HCT116 (cell line): ENCODE results near the gene IGSF5. TPM values are rescaled to one million over a fixed set of nuclear protein-coding genes. Genes with fewer than 3 reads are reported as not detected.

Experiments used
- ATAC-seq: fragments of 200-7000 bp; cut with Tn5 transposase; 2 replicates; pipeline ENCODE4 v1.9.1; 2020; ENCODE audit warnings: mild to moderate bottlenecking, moderate library complexity
- BruUV-seq: library from RNA; stranded (reverse); fragments of 400-500 nt; replicated peaks from 2 replicates; lab custom pipeline; 2021; lab: Mats Ljungman, UMichigan
- CTCF ChIA-PET: fragments of 300-600 bp; sonication (Branson Sonifier 250); formaldehyde crosslinking; loops from one replicate; lab custom pipeline; 2021; ENCODE audit warnings: antibody characterized with exemption; lab: Charles Lee
- POLR2A ChIA-PET: fragments of 300-600, 350-600 bp; sonication (Branson Sonifier 250); formaldehyde crosslinking; loops from one replicate; lab custom pipeline; 2021; ENCODE audit warnings: antibody characterized with exemption; lab: Charles Lee
- RAD21 ChIA-PET, 2 experiments: fragments of 300-600 bp; sonication (Branson Sonifier 250); formaldehyde crosslinking; loops; one replicate each; lab custom pipeline; 2023; ENCODE audit warnings: low total read pairs in 2 of 2; ENCODE audit not compliant: uncharacterized antibody in 2 of 2, unreplicated experiment in 2 of 2, low non-redundant PET in 1 of 2; lab: Charles Lee
- DNase-seq: peaks from one replicate; pipeline ENCODE4 v3.0.0-alpha.2; 2010; ENCODE audit warnings: low read depth, low spot score
- H2AFZ ChIP-seq: fragments of 200-600 bp; shearing (Covaris generic), sonication (generic); 2 replicates; pipeline ENCODE4 v1.6.1; 2017; ENCODE audit warnings: low read depth, mixed run types, mixed read lengths, antibody characterized with exemption, low read length; ENCODE audit not compliant: poor library complexity, severe bottlenecking
- H3K27ac ChIP-seq: 2 replicates; pipeline ENCODE4 v1.5.1; 2012; ENCODE audit warnings: low read depth, low read length
- H3K27me3 ChIP-seq: fragments of 200-600 bp; sonication (generic); 2 replicates; pipeline ENCODE4 v1.6.1; 2016; ENCODE audit warnings: mixed run types, low read length, mixed read lengths; ENCODE audit not compliant: insufficient read depth
- H3K36me3 ChIP-seq, 2 experiments: fragments of 200-500 bp in 1 of 2; fragments of 200-600 bp in 1 of 2; sonication (Bioruptor generic) in 1 of 2; sonication (generic) in 1 of 2; 2 replicates each; pipeline versions ENCODE4 v1.5.1 to v1.6.1; 2014 to 2016; ENCODE audit warnings: low read length in 2 of 2, inconsistent platforms in 1 of 2, mixed read lengths in 1 of 2, mixed run types in 1 of 2; ENCODE audit not compliant: insufficient read depth in 2 of 2, control insufficient read depth in 1 of 2
- H3K4me1 ChIP-seq, 2 experiments: fragments of 200-600 bp in 1 of 2; sonication (generic) in 1 of 2; 2 replicates each; pipeline versions ENCODE4 v1.5.1 to v1.6.1; 2012 to 2017; ENCODE audit warnings: low read length in 2 of 2, inconsistent platforms in 1 of 2, mild to moderate bottlenecking in 1 of 2, mixed read lengths in 1 of 2, mixed run types in 1 of 2, moderate library complexity in 1 of 2; ENCODE audit not compliant: insufficient read depth in 2 of 2, control insufficient read depth in 1 of 2
- H3K4me2 ChIP-seq: fragments of 200-600 bp; sonication (generic); 2 replicates; pipeline ENCODE4 v1.6.1; 2017; ENCODE audit warnings: mixed run types, low read length, mixed read lengths
- H3K4me3 ChIP-seq, 2 experiments: fragments of 200-600 bp in 1 of 2; sonication (generic) in 1 of 2; replicated peaks in 1 of 2; 2 replicates each; pipeline ENCODE4 v1.5.1; 2011 to 2016; ENCODE audit warnings: low read length in 2 of 2, control low read depth in 1 of 2, low read depth in 1 of 2, mild to moderate bottlenecking in 1 of 2, mixed read lengths in 1 of 2, mixed run types in 1 of 2
- H3K79me2 ChIP-seq: fragments of 200-600 bp; sonication (generic); 2 replicates; pipeline ENCODE4 v1.6.1; 2017; ENCODE audit warnings: mild to moderate bottlenecking, mixed run types, low read length, moderate library complexity, mixed read lengths; ENCODE audit not compliant: insufficient read depth
- H3K9ac ChIP-seq: fragments of 200-600 bp; sonication (generic); 2 replicates; pipeline ENCODE4 v1.6.1; 2016; ENCODE audit warnings: low read length, mixed read lengths
- H3K9me2 ChIP-seq: fragments of 200-600 bp; sonication (generic), shearing (Covaris generic); 2 replicates; pipeline ENCODE4 v1.6.1; 2017; ENCODE audit warnings: mixed run types, mild to moderate bottlenecking, moderate library complexity; ENCODE audit not compliant: insufficient read depth
- H3K9me3 ChIP-seq, 2 experiments: fragments of 200-500 bp in 1 of 2; fragments of 200-600 bp in 1 of 2; sonication (Bioruptor generic) in 1 of 2; sonication (generic) in 1 of 2; 2 replicates each; pipeline ENCODE4 v1.6.1; 2014 to 2017; ENCODE audit warnings: low read length in 2 of 2, mixed read lengths in 2 of 2, inconsistent platforms in 1 of 2, low read depth in 1 of 2, mild to moderate bottlenecking in 1 of 2, mixed run types in 1 of 2, moderate library complexity in 1 of 2; ENCODE audit not compliant: control insufficient read depth in 1 of 2, insufficient read depth in 1 of 2
- H4K20me1 ChIP-seq: fragments of 200-600 bp; sonication (generic), shearing (Covaris generic); 2 replicates; pipeline ENCODE4 v1.6.1; 2017; ENCODE audit warnings: mixed run types, mild to moderate bottlenecking, moderate library complexity; ENCODE audit not compliant: insufficient read depth
- CEBPB ChIP-seq: IDR thresholded peaks from 2 replicates; pipeline ENCODE4 v1.6.1; 2012; ENCODE audit warnings: low read depth
- EZH2 ChIP-seq: fragments of 200-600 bp; sonication (generic); IDR thresholded peaks from 2 replicates; pipeline ENCODE4 v1.6.1; 2017; ENCODE audit warnings: antibody characterized with exemption, mixed run types
- EZH2phosphoT487 ChIP-seq: fragments of 200-600 bp; IDR thresholded peaks from 2 replicates; pipeline ENCODE4 v1.6.1; 2018; ENCODE audit warnings: antibody characterized with exemption, borderline replicate concordance
- FOSL1 ChIP-seq: IDR thresholded peaks from 2 replicates; pipeline ENCODE4 v1.6.1; 2012; ENCODE audit warnings: low read depth
- POLR2AphosphoS5 ChIP-seq: IDR thresholded peaks from 2 replicates; pipeline ENCODE4 v1.6.1; 2011; ENCODE audit warnings: mild to moderate bottlenecking, low read depth, low read length, moderate library complexity
- RAD21 ChIP-seq: IDR thresholded peaks from 2 replicates; pipeline ENCODE4 v1.6.1; 2012; ENCODE audit warnings: low read depth, mild to moderate bottlenecking
- SIN3A ChIP-seq: IDR thresholded peaks from 2 replicates; pipeline ENCODE4 v1.6.1; 2012; ENCODE audit warnings: low read depth
- SP1 ChIP-seq: IDR thresholded peaks from 2 replicates; pipeline ENCODE4 v1.6.1; 2012; ENCODE audit warnings: low read depth
- SRF ChIP-seq: IDR thresholded peaks from 2 replicates; pipeline ENCODE4 v1.6.1; 2012; ENCODE audit warnings: low read depth
- TCF7L2 ChIP-seq: IDR thresholded peaks from 2 replicates; pipeline ENCODE4 v1.7.0; 2011; ENCODE audit warnings: borderline replicate concordance, inconsistent platforms; ENCODE audit not compliant: insufficient read depth, insufficient read length; ENCODE audit errors: extremely low read depth
- YY1 ChIP-seq: IDR thresholded peaks from 2 replicates; pipeline ENCODE4 v1.6.1; 2011; ENCODE audit warnings: low read length, low read depth, moderate library complexity, mild to moderate bottlenecking; ENCODE audit not compliant: insufficient replicate concordance; ENCODE audit errors: extremely low read depth
- ZFX ChIP-seq: fragments of 450-650 bp; IDR thresholded peaks from 2 replicates; pipeline ENCODE4 v1.6.1; 2017
- ZNF274 ChIP-seq: fragments of 200-500 bp; sonication (Bioruptor generic); IDR thresholded peaks from 2 replicates; pipeline ENCODE4 v1.6.1; 2014; ENCODE audit warnings: mild to moderate bottlenecking, low read depth, low read length, inconsistent platforms
- intact Hi-C: fragments of 100-400 bp; cut with micrococcal nuclease; formaldehyde crosslinking; loops from 2 replicates; pipeline ENCODE4 v1.10.0; 2022
- total RNA-seq: library from RNA; stranded (reverse); gene quantifications from one replicate; pipeline ENCODE4 v1.2.1, GENCODE V29; 2021; ENCODE audit not compliant: unreplicated experiment
- TF ChIP-seq, protein P1 (sequence below): IDR thresholded peaks from 2 replicates; pipeline ENCODE4 v1.6.1; 2011; ENCODE audit warnings: mild to moderate bottlenecking, low read length, moderate library complexity; ENCODE audit not compliant: insufficient replicate concordance; ENCODE audit errors: extremely low read depth
- TF ChIP-seq, protein P2 (sequence below): IDR thresholded peaks from 2 replicates; pipeline ENCODE4 v1.6.1; 2012
- TF ChIP-seq, protein P3 (sequence below): IDR thresholded peaks from 2 replicates; pipeline ENCODE4 v1.6.1; 2012
- TF ChIP-seq, protein P4 (sequence below): IDR thresholded peaks from 2 replicates; pipeline ENCODE4 v1.6.1; 2012; ENCODE audit warnings: low read depth
- TF ChIP-seq, protein P5 (sequence below), 3 experiments: fragments of 200-600 bp in 1 of 3; sonication (generic) in 1 of 3; IDR thresholded peaks in 2 of 3; conservative IDR thresholded peaks in 1 of 3; 2 replicates each; pipeline ENCODE4 v1.5.1; 2012 to 2017; ENCODE audit warnings: low read depth in 2 of 3, low read length in 2 of 3, antibody characterized with exemption in 1 of 3, borderline replicate concordance in 1 of 3, control low read depth in 1 of 3, mild to moderate bottlenecking in 1 of 3, mixed read lengths in 1 of 3, mixed run types in 1 of 3, moderate library complexity in 1 of 3; ENCODE audit not compliant: insufficient read depth in 1 of 3

IGSF5 gene
- total RNA-seq, 1 experiment from 2014 or later: not detected

DNA sequence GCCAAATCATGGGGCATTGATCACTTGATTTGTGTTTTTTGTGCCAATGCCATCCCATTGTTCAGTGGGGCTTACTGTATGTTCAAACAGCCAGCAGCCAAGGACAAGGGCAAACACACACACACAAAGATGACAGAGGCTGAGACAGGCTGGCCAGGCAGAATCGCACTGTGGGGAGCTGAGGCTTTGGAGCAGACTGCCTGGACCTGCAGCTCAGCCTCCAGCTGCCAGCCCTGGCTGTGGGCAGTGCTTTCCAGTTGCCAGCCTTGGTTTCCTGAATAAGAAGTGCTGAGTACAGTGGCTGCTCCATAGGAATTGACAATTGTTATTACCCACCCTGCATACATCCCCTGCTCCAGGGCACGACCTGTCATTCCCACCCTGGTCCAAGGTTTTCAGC lies 105.3 kb downstream of the IGSF5 start:
- intact Hi-C loops: no loop called here
- Histone ChIP-seq H3K36me3 (no peaks in the 10 kb centered on the region), H3K4me3 (no peak overlapping the region)
- TF ChIP-seq TCF7L2 (no peak), EZH2 (no peak), YY1 (no peak), EZH2phosphoT487 (no peak), SIN3A (no peak), SP1 (no peak), ZNF274 (no peak), CEBPB (no peak), ZFX (no peak), FOSL1 (no peak), SRF (no peak), RAD21 (no peak), POLR2AphosphoS5 (no peak)
- TF ChIP-seq, protein P1, sequence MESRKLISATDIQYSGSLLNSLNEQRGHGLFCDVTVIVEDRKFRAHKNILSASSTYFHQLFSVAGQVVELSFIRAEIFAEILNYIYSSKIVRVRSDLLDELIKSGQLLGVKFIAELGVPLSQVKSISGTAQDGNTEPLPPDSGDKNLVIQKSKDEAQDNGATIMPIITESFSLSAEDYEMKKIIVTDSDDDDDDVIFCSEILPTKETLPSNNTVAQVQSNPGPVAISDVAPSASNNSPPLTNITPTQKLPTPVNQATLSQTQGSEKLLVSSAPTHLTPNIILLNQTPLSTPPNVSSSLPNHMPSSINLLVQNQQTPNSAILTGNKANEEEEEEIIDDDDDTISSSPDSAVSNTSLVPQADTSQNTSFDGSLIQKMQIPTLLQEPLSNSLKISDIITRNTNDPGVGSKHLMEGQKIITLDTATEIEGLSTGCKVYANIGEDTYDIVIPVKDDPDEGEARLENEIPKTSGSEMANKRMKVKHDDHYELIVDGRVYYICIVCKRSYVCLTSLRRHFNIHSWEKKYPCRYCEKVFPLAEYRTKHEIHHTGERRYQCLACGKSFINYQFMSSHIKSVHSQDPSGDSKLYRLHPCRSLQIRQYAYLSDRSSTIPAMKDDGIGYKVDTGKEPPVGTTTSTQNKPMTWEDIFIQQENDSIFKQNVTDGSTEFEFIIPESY: no peak
- TF ChIP-seq, protein P2, sequence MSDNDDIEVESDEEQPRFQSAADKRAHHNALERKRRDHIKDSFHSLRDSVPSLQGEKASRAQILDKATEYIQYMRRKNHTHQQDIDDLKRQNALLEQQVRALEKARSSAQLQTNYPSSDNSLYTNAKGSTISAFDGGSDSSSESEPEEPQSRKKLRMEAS: no peak
- TF ChIP-seq, protein P3, sequence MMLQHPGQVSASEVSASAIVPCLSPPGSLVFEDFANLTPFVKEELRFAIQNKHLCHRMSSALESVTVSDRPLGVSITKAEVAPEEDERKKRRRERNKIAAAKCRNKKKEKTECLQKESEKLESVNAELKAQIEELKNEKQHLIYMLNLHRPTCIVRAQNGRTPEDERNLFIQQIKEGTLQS: no peak
- TF ChIP-seq, protein P4, sequence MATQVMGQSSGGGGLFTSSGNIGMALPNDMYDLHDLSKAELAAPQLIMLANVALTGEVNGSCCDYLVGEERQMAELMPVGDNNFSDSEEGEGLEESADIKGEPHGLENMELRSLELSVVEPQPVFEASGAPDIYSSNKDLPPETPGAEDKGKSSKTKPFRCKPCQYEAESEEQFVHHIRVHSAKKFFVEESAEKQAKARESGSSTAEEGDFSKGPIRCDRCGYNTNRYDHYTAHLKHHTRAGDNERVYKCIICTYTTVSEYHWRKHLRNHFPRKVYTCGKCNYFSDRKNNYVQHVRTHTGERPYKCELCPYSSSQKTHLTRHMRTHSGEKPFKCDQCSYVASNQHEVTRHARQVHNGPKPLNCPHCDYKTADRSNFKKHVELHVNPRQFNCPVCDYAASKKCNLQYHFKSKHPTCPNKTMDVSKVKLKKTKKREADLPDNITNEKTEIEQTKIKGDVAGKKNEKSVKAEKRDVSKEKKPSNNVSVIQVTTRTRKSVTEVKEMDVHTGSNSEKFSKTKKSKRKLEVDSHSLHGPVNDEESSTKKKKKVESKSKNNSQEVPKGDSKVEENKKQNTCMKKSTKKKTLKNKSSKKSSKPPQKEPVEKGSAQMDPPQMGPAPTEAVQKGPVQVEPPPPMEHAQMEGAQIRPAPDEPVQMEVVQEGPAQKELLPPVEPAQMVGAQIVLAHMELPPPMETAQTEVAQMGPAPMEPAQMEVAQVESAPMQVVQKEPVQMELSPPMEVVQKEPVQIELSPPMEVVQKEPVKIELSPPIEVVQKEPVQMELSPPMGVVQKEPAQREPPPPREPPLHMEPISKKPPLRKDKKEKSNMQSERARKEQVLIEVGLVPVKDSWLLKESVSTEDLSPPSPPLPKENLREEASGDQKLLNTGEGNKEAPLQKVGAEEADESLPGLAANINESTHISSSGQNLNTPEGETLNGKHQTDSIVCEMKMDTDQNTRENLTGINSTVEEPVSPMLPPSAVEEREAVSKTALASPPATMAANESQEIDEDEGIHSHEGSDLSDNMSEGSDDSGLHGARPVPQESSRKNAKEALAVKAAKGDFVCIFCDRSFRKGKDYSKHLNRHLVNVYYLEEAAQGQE: no peak
- TF ChIP-seq, protein P5, sequence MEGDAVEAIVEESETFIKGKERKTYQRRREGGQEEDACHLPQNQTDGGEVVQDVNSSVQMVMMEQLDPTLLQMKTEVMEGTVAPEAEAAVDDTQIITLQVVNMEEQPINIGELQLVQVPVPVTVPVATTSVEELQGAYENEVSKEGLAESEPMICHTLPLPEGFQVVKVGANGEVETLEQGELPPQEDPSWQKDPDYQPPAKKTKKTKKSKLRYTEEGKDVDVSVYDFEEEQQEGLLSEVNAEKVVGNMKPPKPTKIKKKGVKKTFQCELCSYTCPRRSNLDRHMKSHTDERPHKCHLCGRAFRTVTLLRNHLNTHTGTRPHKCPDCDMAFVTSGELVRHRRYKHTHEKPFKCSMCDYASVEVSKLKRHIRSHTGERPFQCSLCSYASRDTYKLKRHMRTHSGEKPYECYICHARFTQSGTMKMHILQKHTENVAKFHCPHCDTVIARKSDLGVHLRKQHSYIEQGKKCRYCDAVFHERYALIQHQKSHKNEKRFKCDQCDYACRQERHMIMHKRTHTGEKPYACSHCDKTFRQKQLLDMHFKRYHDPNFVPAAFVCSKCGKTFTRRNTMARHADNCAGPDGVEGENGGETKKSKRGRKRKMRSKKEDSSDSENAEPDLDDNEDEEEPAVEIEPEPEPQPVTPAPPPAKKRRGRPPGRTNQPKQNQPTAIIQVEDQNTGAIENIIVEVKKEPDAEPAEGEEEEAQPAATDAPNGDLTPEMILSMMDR (IDR thresholded peaks at IDR 0.05 in 2 of 3, conservative IDR thresholded peaks at IDR 0.05 in 1 of 3; ENCODE audit: borderline replicate concordance in 1 of 3, insufficient read depth in 1 of 3, low read depth in 2 of 3, low read length in 2 of 3): no peak
- TF ChIP-seq, all 23 proteins: peak for 0
- no peaks in the 10 kb centered on the region for H3K79me2 ChIP-seq
- no TSS peak for BruUV-seq
- ATAC-seq (no peak), DNase-seq (no peak)
- H3K27me3 ChIP-seq: no peaks in the 10 kb centered on the region
- no peaks in the 10 kb centered on the region; a peak in 1 of 4 replicates for H3K4me1 ChIP-seq
- RAD21 ChIA-PET: no interaction called here
- no peaks in the 10 kb centered on the region for H4K20me1 ChIP-seq
- no peak overlapping the region for H3K4me2 ChIP-seq
- no peaks in the 10 kb centered on the region; a peak in 1 of 4 replicates for H3K9me3 ChIP-seq
- no peak overlapping the region for H3K27ac ChIP-seq
- H3K9ac ChIP-seq: no peak overlapping the region
- no peak overlapping the region for H2AFZ ChIP-seq
- POLR2A ChIA-PET: no interaction called here
- CTCF ChIA-PET: no interaction called here
- no peaks in the 10 kb centered on the region for H3K9me2 ChIP-seq
